H1 (cell line): ENCODE results near the gene IL1RAPL1. TPM values are rescaled to one million over a fixed set of nuclear protein-coding genes. Genes with fewer than 3 reads are reported as not detected.

Source experiments
- CTCF ChIA-PET: fragments of 300-600 bp; sonication (Branson Sonifier 250); formaldehyde crosslinking; loops from one replicate; lab custom pipeline; 2021; ENCODE audit not compliant: partially characterized antibody; lab: Charles Lee
- POLR2A ChIA-PET: fragments of 300-600 bp; sonication (Branson Sonifier 250); formaldehyde crosslinking; loops from one replicate; lab custom pipeline; 2021; ENCODE audit warnings: inconsistent platforms; ENCODE audit not compliant: partially characterized antibody; lab: Charles Lee
- DNase-seq, 2 experiments: peaks; one replicate each; pipeline versions ENCODE4 v3.0.0 to v3.0.0-alpha.2; 2010 to 2022; ENCODE audit warnings: low spot score in 2 of 2, low read depth in 1 of 2, mixed read lengths in 1 of 2
- FAIRE-seq: peaks from 2 replicates; lab custom pipeline; 2011; peaks lifted over from hg19 to GRCh38; lab: Jason Lieb, UNC
- H2AFZ ChIP-seq: 2 replicates; pipeline ENCODE4 v1.8.1; 2012; ENCODE audit warnings: low read length, inconsistent platforms
- H2AK5ac ChIP-seq: 2 replicates; pipeline ENCODE4 v1.6.1; 2013; ENCODE audit warnings: low read depth, low read length
- H2BK120ac ChIP-seq: replicated peaks from 2 replicates; pipeline ENCODE3; 2013; ENCODE audit warnings: low read depth, low read length, inconsistent platforms
- H2BK12ac ChIP-seq: 2 replicates; pipeline ENCODE4 v1.6.1; 2013; ENCODE audit warnings: low read depth, low read length
- H2BK15ac ChIP-seq: 2 replicates; pipeline ENCODE4 v1.6.1; 2013; ENCODE audit warnings: low read length
- H2BK20ac ChIP-seq: 2 replicates; pipeline ENCODE4 v1.6.1; 2013; ENCODE audit warnings: low read length
- H2BK5ac ChIP-seq: 2 replicates; pipeline ENCODE4 v1.6.1; 2013; ENCODE audit warnings: low read depth, low read length
- H3K14ac ChIP-seq: 2 replicates; pipeline ENCODE4 v1.6.1; 2013; ENCODE audit warnings: inconsistent platforms; ENCODE audit not compliant: insufficient read length
- H3K18ac ChIP-seq: 2 replicates; pipeline ENCODE4 v1.6.1; 2013; ENCODE audit warnings: low read length; ENCODE audit errors: extremely low read depth
- H3K23ac ChIP-seq: 2 replicates; pipeline ENCODE4 v1.6.1; 2013; ENCODE audit warnings: inconsistent platforms; ENCODE audit not compliant: insufficient read length
- H3K23me2 ChIP-seq: 2 replicates; pipeline ENCODE4 v1.6.1; 2013; ENCODE audit warnings: low read depth, low read length
- H3K27ac ChIP-seq: 2 replicates; pipeline ENCODE4 v1.6.1; 2011; ENCODE audit warnings: low read depth, low read length, inconsistent platforms
- H3K27me3 ChIP-seq, 4 experiments: replicated peaks in 1 of 4; 1 replicate in 1 of 4; 2 replicates in 3 of 4; pipeline versions ENCODE4 v1.6.1 to v1.8.1; 2011 to 2013; ENCODE audit warnings: low read length in 3 of 4, mild to moderate bottlenecking in 3 of 4, inconsistent platforms in 2 of 4, mixed read lengths in 2 of 4, moderate library complexity in 1 of 4; ENCODE audit not compliant: control insufficient read depth in 3 of 4, insufficient read depth in 3 of 4; ENCODE audit errors: extremely low read depth in 1 of 4
- H3K36me3 ChIP-seq, 4 experiments: 2 replicates each; pipeline versions ENCODE4 v1.6.1 to v1.8.1; 2011 to 2013; ENCODE audit warnings: mild to moderate bottlenecking in 4 of 4, low read length in 3 of 4, moderate library complexity in 2 of 4, control low read depth in 1 of 4, inconsistent platforms in 1 of 4; ENCODE audit not compliant: insufficient read depth in 4 of 4, control insufficient read depth in 2 of 4
- H3K4ac ChIP-seq: replicated peaks from 2 replicates; pipeline ENCODE3; 2013; ENCODE audit warnings: low read length, low read depth, mixed read lengths, inconsistent platforms; ENCODE audit not compliant: insufficient read length
- H3K4me1 ChIP-seq, 4 experiments: replicated peaks in 1 of 4; 1 replicate in 1 of 4; 2 replicates in 3 of 4; pipeline versions ENCODE4 v1.6.1 to v1.8.1; 2011 to 2013; ENCODE audit warnings: low read length in 3 of 4, inconsistent platforms in 2 of 4, mixed read lengths in 1 of 4; ENCODE audit not compliant: insufficient read depth in 4 of 4, control insufficient read depth in 3 of 4
- H3K4me2 ChIP-seq, 2 experiments: 2 replicates each; pipeline versions ENCODE4 v1.6.1 to v1.8.1; 2011 to 2013; ENCODE audit warnings: low read depth in 2 of 2, low read length in 2 of 2, control low read depth in 1 of 2, inconsistent platforms in 1 of 2, mild to moderate bottlenecking in 1 of 2; ENCODE audit not compliant: insufficient read depth in 1 of 2
- H3K4me3 ChIP-seq, 4 experiments: fragments of 200-600, 300-600 bp in 1 of 4; sonication (generic), shearing (Covaris generic), sonication (Bioruptor Twin) in 1 of 4; 2 replicates each; pipeline versions ENCODE4 v1.5.1 to v1.8.1; 2011 to 2016; ENCODE audit warnings: low read length in 4 of 4, low read depth in 3 of 4, control low read depth in 2 of 4, inconsistent platforms in 2 of 4, mild to moderate bottlenecking in 2 of 4, mixed read lengths in 1 of 4, moderate library complexity in 1 of 4; ENCODE audit not compliant: insufficient read depth in 2 of 4; ENCODE audit errors: extremely low read depth in 1 of 4
- H3K56ac ChIP-seq: replicated peaks from 2 replicates; pipeline ENCODE3; 2013; ENCODE audit warnings: low read depth, mild to moderate bottlenecking, mixed read lengths, low read length, inconsistent platforms; ENCODE audit not compliant: insufficient read length
- H3K79me1 ChIP-seq: 2 replicates; pipeline ENCODE4 v1.6.1; 2013; ENCODE audit warnings: low read depth, low read length, control low read depth
- H3K79me2 ChIP-seq, 2 experiments: 2 replicates each; pipeline versions ENCODE4 v1.6.1 to v1.8.1; 2012 to 2013; ENCODE audit warnings: low read length in 2 of 2, mild to moderate bottlenecking in 2 of 2, inconsistent platforms in 1 of 2; ENCODE audit not compliant: insufficient read depth in 2 of 2, control insufficient read depth in 1 of 2
- H3K9ac ChIP-seq, 4 experiments: replicated peaks in 1 of 4; 1 replicate in 1 of 4; 2 replicates in 3 of 4; pipeline versions ENCODE4 v1.6.1 to v1.8.1; 2011 to 2013; ENCODE audit warnings: low read depth in 3 of 4, low read length in 3 of 4, control low read depth in 2 of 4, mild to moderate bottlenecking in 2 of 4, moderate library complexity in 2 of 4, inconsistent platforms in 1 of 4; ENCODE audit errors: extremely low read depth in 1 of 4
- H3K9me3 ChIP-seq, 2 experiments: 2 replicates each; pipeline versions ENCODE4 v1.6.1 to v1.8.1; 2012 to 2013; ENCODE audit warnings: mild to moderate bottlenecking in 2 of 2, moderate library complexity in 2 of 2, control low read depth in 1 of 2, inconsistent platforms in 1 of 2, low read depth in 1 of 2, low read length in 1 of 2, mixed read lengths in 1 of 2; ENCODE audit not compliant: insufficient read depth in 2 of 2
- H4K20me1 ChIP-seq, 2 experiments: replicated peaks in 1 of 2; 2 replicates each; pipeline versions ENCODE3 to v1.8.1; 2011 to 2013; ENCODE audit warnings: inconsistent platforms in 2 of 2, low read length in 2 of 2, mild to moderate bottlenecking in 1 of 2; ENCODE audit not compliant: insufficient read depth in 2 of 2, control insufficient read depth in 1 of 2
- H4K5ac ChIP-seq: 2 replicates; pipeline ENCODE4 v1.6.1; 2013; ENCODE audit warnings: low read length, low read depth, mixed read lengths, inconsistent platforms; ENCODE audit not compliant: insufficient read length
- H4K8ac ChIP-seq: 2 replicates; pipeline ENCODE4 v1.8.0; 2013; ENCODE audit warnings: mild to moderate bottlenecking, moderate library complexity, low read length, inconsistent platforms; ENCODE audit not compliant: insufficient read depth; ENCODE audit errors: extremely low read depth
- H4K91ac ChIP-seq: replicated peaks from 2 replicates; pipeline ENCODE3; 2013; ENCODE audit warnings: low read length, mixed read lengths, inconsistent platforms; ENCODE audit not compliant: insufficient read length
- CHD2 ChIP-seq: IDR thresholded peaks from 2 replicates; pipeline ENCODE4 v1.6.1; 2012; ENCODE audit warnings: low read length, improper control_type of control experiment
- CREB1 ChIP-seq: IDR thresholded peaks from 2 replicates; pipeline ENCODE4 v1.6.1; 2012; ENCODE audit warnings: inconsistent platforms
- GTF2F1 ChIP-seq: IDR thresholded peaks from 2 replicates; pipeline ENCODE4 v1.6.1; 2012; ENCODE audit warnings: low read depth, low read length, improper control_type of control experiment, borderline replicate concordance
- HDAC2 ChIP-seq, 2 experiments: fragments of 300-600 bp in 1 of 2; sonication (generic) in 1 of 2; IDR thresholded peaks; 2 replicates each; pipeline ENCODE4 v1.6.1; 2011 to 2012; ENCODE audit warnings: low read depth in 2 of 2, low read length in 2 of 2, mild to moderate bottlenecking in 2 of 2, moderate library complexity in 2 of 2, borderline replicate concordance in 1 of 2, inconsistent platforms in 1 of 2
- HDAC6 ChIP-seq: IDR thresholded peaks from one replicate; pipeline ENCODE4 v1.7.1; 2012; ENCODE audit warnings: low read depth, mild to moderate bottlenecking, inconsistent platforms, low read length, moderate library complexity
- MAFK ChIP-seq: IDR thresholded peaks from 2 replicates; pipeline ENCODE4 v1.6.1; 2012; ENCODE audit warnings: low read depth, mild to moderate bottlenecking, improper control_type of control experiment, low read length
- NRF1 ChIP-seq: IDR thresholded peaks from 2 replicates; pipeline ENCODE4 v1.6.1; 2011; ENCODE audit warnings: mild to moderate bottlenecking, low read depth, low read length, improper control_type of control experiment
- RFX5 ChIP-seq: IDR thresholded peaks from 2 replicates; pipeline ENCODE4 v1.6.1; 2011; ENCODE audit warnings: low read depth, low read length, improper control_type of control experiment, borderline replicate concordance
- RXRA ChIP-seq: IDR thresholded peaks from 2 replicates; pipeline ENCODE4 v1.6.1; 2011; ENCODE audit warnings: low read depth, mild to moderate bottlenecking, low read length, moderate library complexity; ENCODE audit not compliant: insufficient read depth
- SIX5 ChIP-seq: IDR thresholded peaks from 2 replicates; pipeline ENCODE4 v1.6.1; 2011; ENCODE audit warnings: mild to moderate bottlenecking, low read depth, low read length
- SUZ12 ChIP-seq: fragments of 200-600 bp; sonication (generic); IDR thresholded peaks from 2 replicates; pipeline ENCODE4 v1.6.1; 2012; ENCODE audit warnings: mild to moderate bottlenecking, inconsistent platforms, low read length, moderate library complexity, mixed read lengths
- TAF1 ChIP-seq: IDR thresholded peaks from 2 replicates; pipeline ENCODE4 v1.6.1; 2011; ENCODE audit warnings: mild to moderate bottlenecking, low read depth, low read length
- TCF12 ChIP-seq: IDR thresholded peaks from 2 replicates; pipeline ENCODE4 v1.6.1; 2011; ENCODE audit warnings: low read depth, mild to moderate bottlenecking, low read length
- WGBS, 2 experiments: shearing (Covaris generic) in 1 of 2; methylation state at CpG; one replicate each; pipeline versions ENCODE4 v1.1.6 to v1.1.7; 2013 to 2015; ENCODE audit warnings: low lambda C conversion rate in 2 of 2, mixed read lengths in 2 of 2, inconsistent platforms in 1 of 2, low coverage in 1 of 2, missing lambda C conversion rate in 1 of 2; ENCODE audit not compliant: insufficient replicate concordance in 2 of 2, insufficient coverage in 1 of 2, insufficient read length in 1 of 2; ENCODE audit errors: extremely low coverage in 1 of 2, missing lambda C conversion rate in 1 of 2; 5-methylcytosine and 5-hydroxymethylcytosine counted together
- polyA plus RNA-seq, 7 experiments: library from polyadenylated mRNA; depleted of rRNA in 3 of 7; stranded (reverse) in 5 of 7; unstranded in 2 of 7; fragments of >200 nt in 5 of 7; fragments of 200-250 nt in 2 of 7; gene quantifications; 1 replicate in 5 of 7; 2 replicates in 1 of 7; 4 replicates in 1 of 7; pipeline versions ENCODE4 v1.2.1 to v1.2.3, GENCODE V29; 2011 to 2013; ENCODE audit warnings: missing spikeins in 2 of 7, mixed read lengths in 2 of 7
- total RNA-seq: library from RNA; stranded (reverse); fragmentation: NEBNext Ultra II Directional; extraction: Animal tissue kit (Norgen Biotek cat#: 25700); gene quantifications from 2 replicates; pipeline ENCODE4 v1.2.1, GENCODE V29; 2021
- TF ChIP-seq, protein P1 (sequence below): IDR thresholded peaks from 2 replicates; pipeline ENCODE4 v1.6.1; 2011; ENCODE audit warnings: low read length, improper control_type of control experiment

The IL1RAPL1 gene
- total and polyA plus RNA-seq, 2 of the 8 experiments (the other 6 are each of a cell fraction or from before 2014, with no cell fraction given), result 0.11 to 0.35 TPM

DNA sequence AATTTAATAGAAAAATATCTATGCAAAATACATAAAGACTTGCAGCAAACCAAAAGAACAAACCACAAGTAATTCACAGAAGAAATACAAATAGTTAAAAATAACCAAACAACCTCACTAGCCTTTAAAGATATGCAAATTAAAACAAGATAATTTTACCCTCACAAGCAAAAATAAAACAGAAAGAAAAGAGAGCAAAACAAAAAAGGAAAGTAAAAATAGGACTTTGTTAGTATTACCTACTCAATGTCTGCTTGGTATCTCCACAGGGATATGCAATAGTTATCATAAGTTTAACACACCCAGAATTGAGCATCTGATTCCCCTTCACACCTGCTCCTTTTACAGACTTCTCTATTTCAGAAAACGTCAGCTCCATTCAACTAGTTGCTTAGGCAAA is 890.6 kb downstream of the IL1RAPL1 start:
- H2AFZ ChIP-seq, result no peak overlapping the region
- H3K14ac ChIP-seq, result no peak overlapping the region
- no peak overlapping the region for H3K9ac ChIP-seq
- no peak overlapping the region for H2BK120ac ChIP-seq
- H4K20me1 ChIP-seq, result no peaks in the 10 kb centered on the region
- no peak overlapping the region for H3K27ac ChIP-seq
- no peak overlapping the region for H3K4ac ChIP-seq
- no peaks in the 10 kb centered on the region for H3K27me3 ChIP-seq
- no peaks in the 10 kb centered on the region for H3K79me1 ChIP-seq
- no peaks in the 10 kb centered on the region for H3K79me2 ChIP-seq
- H3K23me2 ChIP-seq, result no peaks in the 10 kb centered on the region
- H3K4me2 ChIP-seq, result no peak overlapping the region
- FAIRE-seq (no peak), DNase-seq (no peak)
- no peak overlapping the region for H3K18ac ChIP-seq
- H3K56ac ChIP-seq, result no peak overlapping the region
- H2AK5ac ChIP-seq, result no peak overlapping the region
- no peak overlapping the region for H4K91ac ChIP-seq
- H2BK20ac ChIP-seq, result no peak overlapping the region
- no peaks in the 10 kb centered on the region for H3K4me1 ChIP-seq
- H2BK15ac ChIP-seq, result no peak overlapping the region
- CTCF ChIA-PET, result interaction anchor here (0.9 to 1.4 kb wide), 6 partner anchors 15 to 469 kb away, joined by 3 to 5 read pairs (median 4); no protein-coding TSS in a partner anchor
- no peak overlapping the region for H4K5ac ChIP-seq
- H2BK12ac ChIP-seq, result no peak overlapping the region
- POLR2A ChIA-PET, result no interaction called here
- H3K9me3 ChIP-seq, result no peaks in the 10 kb centered on the region
- H3K36me3 ChIP-seq, result no peaks in the 10 kb centered on the region
- H4K8ac ChIP-seq, result no peak overlapping the region
- H2BK5ac ChIP-seq, result no peak overlapping the region
- 91% methylated on average over 1 of the region's 1 CpG; no CpG with 5 or more reads in 1 of the 2 experiments for WGBS, 2 experiments
- H3K23ac ChIP-seq, result no peak overlapping the region
- no peak overlapping the region for H3K4me3 ChIP-seq
- TF ChIP-seq NRF1, result no peak
- TF ChIP-seq GTF2F1, result no peak
- no peak for TF ChIP-seq SUZ12
- TF ChIP-seq RXRA, result no peak
- no peak for TF ChIP-seq TCF12
- TF ChIP-seq CHD2, result no peak
- TF ChIP-seq, protein P1, sequence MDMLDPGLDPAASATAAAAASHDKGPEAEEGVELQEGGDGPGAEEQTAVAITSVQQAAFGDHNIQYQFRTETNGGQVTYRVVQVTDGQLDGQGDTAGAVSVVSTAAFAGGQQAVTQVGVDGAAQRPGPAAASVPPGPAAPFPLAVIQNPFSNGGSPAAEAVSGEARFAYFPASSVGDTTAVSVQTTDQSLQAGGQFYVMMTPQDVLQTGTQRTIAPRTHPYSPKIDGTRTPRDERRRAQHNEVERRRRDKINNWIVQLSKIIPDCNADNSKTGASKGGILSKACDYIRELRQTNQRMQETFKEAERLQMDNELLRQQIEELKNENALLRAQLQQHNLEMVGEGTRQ, result no peak
- no peak for TF ChIP-seq SIX5
- TF ChIP-seq RFX5, result no peak
- TF ChIP-seq HDAC2 (IDR thresholded peaks at IDR 0.05; ENCODE audit: borderline replicate concordance in 1 of 2, low read depth in 2 of 2, low read length in 2 of 2), result no peak
- no peak for TF ChIP-seq HDAC6
- no peak for TF ChIP-seq MAFK
- TF ChIP-seq TAF1, result no peak
- no peak for TF ChIP-seq CREB1
